ENCODE results near the gene STAT3.

DNA sequence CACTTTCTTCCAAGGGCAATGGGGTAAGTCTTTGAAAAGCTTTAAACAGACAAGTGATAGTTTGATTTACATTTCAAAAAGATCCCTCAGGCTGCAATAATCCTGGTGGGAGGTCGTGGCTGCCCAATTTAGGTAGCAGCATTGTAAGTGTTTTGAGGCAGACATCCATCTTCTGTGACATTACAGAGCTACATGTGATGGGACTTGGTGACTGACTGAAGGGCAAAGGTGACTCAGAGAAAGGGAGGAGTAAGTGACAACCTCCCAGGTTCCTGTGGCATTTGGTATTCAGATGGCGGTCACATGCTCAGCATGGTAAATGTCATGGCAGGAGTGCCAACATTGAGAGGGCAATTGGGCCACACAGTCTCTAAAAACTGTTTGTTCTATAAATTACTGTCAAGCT is 26.5 kb downstream of the STAT3 start:
- TF ChIP-seq, protein P1, sequence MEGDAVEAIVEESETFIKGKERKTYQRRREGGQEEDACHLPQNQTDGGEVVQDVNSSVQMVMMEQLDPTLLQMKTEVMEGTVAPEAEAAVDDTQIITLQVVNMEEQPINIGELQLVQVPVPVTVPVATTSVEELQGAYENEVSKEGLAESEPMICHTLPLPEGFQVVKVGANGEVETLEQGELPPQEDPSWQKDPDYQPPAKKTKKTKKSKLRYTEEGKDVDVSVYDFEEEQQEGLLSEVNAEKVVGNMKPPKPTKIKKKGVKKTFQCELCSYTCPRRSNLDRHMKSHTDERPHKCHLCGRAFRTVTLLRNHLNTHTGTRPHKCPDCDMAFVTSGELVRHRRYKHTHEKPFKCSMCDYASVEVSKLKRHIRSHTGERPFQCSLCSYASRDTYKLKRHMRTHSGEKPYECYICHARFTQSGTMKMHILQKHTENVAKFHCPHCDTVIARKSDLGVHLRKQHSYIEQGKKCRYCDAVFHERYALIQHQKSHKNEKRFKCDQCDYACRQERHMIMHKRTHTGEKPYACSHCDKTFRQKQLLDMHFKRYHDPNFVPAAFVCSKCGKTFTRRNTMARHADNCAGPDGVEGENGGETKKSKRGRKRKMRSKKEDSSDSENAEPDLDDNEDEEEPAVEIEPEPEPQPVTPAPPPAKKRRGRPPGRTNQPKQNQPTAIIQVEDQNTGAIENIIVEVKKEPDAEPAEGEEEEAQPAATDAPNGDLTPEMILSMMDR (conservative IDR thresholded peaks at IDR 0.05; ENCODE audit: low read length), result no peak
- TF ChIP-seq EZH2phosphoT487 (IDR thresholded peaks at IDR 0.05; ENCODE audit: borderline replicate concordance, low read depth, low read length), result no peak
